GM23248 (cell line): Measurements from ENCODE around the gene COL13A1. TPM values are rescaled to one million over a fixed set of nuclear protein-coding genes. Genes with fewer than 3 reads are reported as not detected.

Experiments
- DNase-seq: peaks from one replicate; pipeline ENCODE4 v3.0.0-alpha.2; 2015
- H2AFZ ChIP-seq: fragments of 200-600 bp; sonication (generic); 2 replicates; pipeline ENCODE4 v1.6.1; 2016; ENCODE audit warnings: antibody characterized with exemption
- H3F3A ChIP-seq: fragments of 200-600 bp; sonication (generic); 2 replicates; pipeline ENCODE4 v1.6.1; 2016; ENCODE audit warnings: mild to moderate bottlenecking, antibody characterized with exemption, mixed run types; ENCODE audit not compliant: insufficient read depth
- H3K27ac ChIP-seq: fragments of 200-600 bp; sonication (generic); 2 replicates; pipeline ENCODE4 v1.5.1; 2016; ENCODE audit warnings: mild to moderate bottlenecking
- H3K27me3 ChIP-seq: fragments of 200-600 bp; sonication (generic); replicated peaks from 2 replicates; pipeline ENCODE4 v1.6.1; 2016; ENCODE audit warnings: mild to moderate bottlenecking; ENCODE audit not compliant: insufficient read depth
- H3K36me3 ChIP-seq: fragments of 200-600 bp; sonication (generic); 2 replicates; pipeline ENCODE4 v1.6.1; 2016; ENCODE audit warnings: low read depth, mild to moderate bottlenecking
- H3K4me1 ChIP-seq: fragments of 200-600 bp; sonication (generic); 2 replicates; pipeline ENCODE4 v1.6.1; 2016; ENCODE audit warnings: mild to moderate bottlenecking; ENCODE audit not compliant: insufficient read depth
- H3K4me2 ChIP-seq: fragments of 200-600 bp; sonication (generic); one replicate; pipeline ENCODE4 v1.6.1; 2016; ENCODE audit warnings: mild to moderate bottlenecking; ENCODE audit not compliant: unreplicated experiment
- H3K4me3 ChIP-seq: fragments of 200-600 bp; sonication (generic); 2 replicates; pipeline ENCODE4 v1.5.1; 2016; ENCODE audit warnings: mild to moderate bottlenecking
- H3K79me2 ChIP-seq: fragments of 200-600 bp; sonication (generic); 2 replicates; pipeline ENCODE4 v1.6.1; 2016; ENCODE audit warnings: mild to moderate bottlenecking; ENCODE audit not compliant: insufficient read depth
- H3K9ac ChIP-seq: fragments of 200-600 bp; sonication (generic); 2 replicates; pipeline ENCODE4 v1.6.1; 2016; ENCODE audit warnings: mild to moderate bottlenecking
- H3K9me2 ChIP-seq: fragments of 200-600 bp; sonication (generic); 2 replicates; pipeline ENCODE4 v1.6.1; 2016; ENCODE audit warnings: mixed run types, mild to moderate bottlenecking, moderate library complexity; ENCODE audit not compliant: insufficient read depth
- H3K9me3 ChIP-seq: fragments of 200-600 bp; sonication (generic); one replicate; pipeline ENCODE4 v1.6.1; 2017; ENCODE audit warnings: low read depth
- H4K20me1 ChIP-seq: fragments of 200-600 bp; sonication (generic); 2 replicates; pipeline ENCODE4 v1.6.0; 2016; ENCODE audit not compliant: insufficient read depth
- EZH2 ChIP-seq: fragments of 200-600 bp; sonication (generic); IDR thresholded peaks from 2 replicates; pipeline ENCODE4 v1.6.1; 2018; ENCODE audit warnings: antibody characterized with exemption, mild to moderate bottlenecking; ENCODE audit not compliant: insufficient read depth, poor library complexity, severe bottlenecking
- EZH2phosphoT487 ChIP-seq: fragments of 200-600 bp; sonication (generic); IDR thresholded peaks from 2 replicates; pipeline ENCODE4 v1.6.1; 2018; ENCODE audit warnings: antibody characterized with exemption, moderate library complexity, mild to moderate bottlenecking, low read depth; ENCODE audit not compliant: insufficient read depth
- WGBS, 2 experiments: methylation state at CpG; one replicate each; pipeline ENCODE4 v1.1.6; 2015 to 2017; ENCODE audit warnings: low lambda C conversion rate in 2 of 2, low coverage in 1 of 2; ENCODE audit errors: missing lambda C conversion rate in 2 of 2; 5-methylcytosine and 5-hydroxymethylcytosine counted together
- in situ Hi-C: fragments of 300-500 bp; cut with MboI; formaldehyde crosslinking; loops from 2 replicates; pipeline ENCODE4 v1.15.0; 2020
- polyA plus RNA-seq: library from polyadenylated mRNA; unstranded; fragments of >200 nt; fragmentation: Nextera tagmentation; extraction: Ambion mirVana; gene quantifications from 2 replicates; pipeline ENCODE4 v1.2.1, GENCODE V29; 2016
- total RNA-seq: library from RNA; depleted of rRNA; stranded (reverse); fragments of >200 nt; shearing (Covaris generic); gene quantifications from 2 replicates; pipeline ENCODE4 v1.2.3, GENCODE V29; 2014

The COL13A1 gene
- total and polyA plus RNA-seq, 2 experiments from 2014 or later = 12.8 to 17.3 TPM

GRCh38 chr10:69896606-69897231, 95.0 kb downstream of the COL13A1 start:
- Histone ChIP-seq H3K27ac (peak overlapping the region; percentile 77), H3K4me2 (peak overlapping the region; percentile 21), H3K9me2 (no peaks in the 10 kb centered on the region), H3F3A (0 out of 2 replicates have a peak, but pooled peaks cover 5% of the 10 kb centered on the region), H3K27me3 (no peaks in the 10 kb centered on the region), H3K9me3 (no peaks in the 10 kb centered on the region), H2AFZ (peak overlapping the region; percentile 65), H3K4me3 (no peak overlapping the region), H3K36me3 (no peaks in the 10 kb centered on the region), H4K20me1 (no peaks in the 10 kb centered on the region), H3K9ac (peak overlapping the region; percentile 66), H3K4me1 (peaks cover 16% of the 10 kb centered on the region), H3K79me2 (no peaks in the 10 kb centered on the region)
- in situ Hi-C loops = no loop called here
- peak; percentile 34 for DNase-seq
- no peak for TF ChIP-seq EZH2phosphoT487
- no peak for TF ChIP-seq EZH2
- 51 to 54% methylated on average over 12 of the region's 12 CpGs for WGBS, 2 experiments

GRCh38 chr10:69897432-69897831, 95.7 kb downstream of the COL13A1 start:
- no peak overlapping the region for H3K27ac ChIP-seq
- peaks cover 16% of the 10 kb centered on the region for H3K4me1 ChIP-seq
- no peaks in the 10 kb centered on the region for H3K9me3 ChIP-seq
- H3K79me2 ChIP-seq = no peaks in the 10 kb centered on the region
- no peaks in the 10 kb centered on the region for H3K27me3 ChIP-seq
- no peak overlapping the region for H3K4me2 ChIP-seq
- no peaks in the 10 kb centered on the region for H4K20me1 ChIP-seq
- no peak overlapping the region for H3K9ac ChIP-seq
- in situ Hi-C loops = no loop called here
- no peak overlapping the region for H2AFZ ChIP-seq
- no peaks in the 10 kb centered on the region for H3K36me3 ChIP-seq
- H3K9me2 ChIP-seq = no peaks in the 10 kb centered on the region
- TF ChIP-seq EZH2phosphoT487 (no peak), EZH2 (no peak)
- 86 to 92% methylated on average over 8 to 9 of the region's 9 CpGs for WGBS, 2 experiments
- DNase-seq = no peak
- H3F3A ChIP-seq = 0 out of 2 replicates have a peak, but pooled peaks cover 5% of the 10 kb centered on the region
- H3K4me3 ChIP-seq = no peak overlapping the region

DNA sequence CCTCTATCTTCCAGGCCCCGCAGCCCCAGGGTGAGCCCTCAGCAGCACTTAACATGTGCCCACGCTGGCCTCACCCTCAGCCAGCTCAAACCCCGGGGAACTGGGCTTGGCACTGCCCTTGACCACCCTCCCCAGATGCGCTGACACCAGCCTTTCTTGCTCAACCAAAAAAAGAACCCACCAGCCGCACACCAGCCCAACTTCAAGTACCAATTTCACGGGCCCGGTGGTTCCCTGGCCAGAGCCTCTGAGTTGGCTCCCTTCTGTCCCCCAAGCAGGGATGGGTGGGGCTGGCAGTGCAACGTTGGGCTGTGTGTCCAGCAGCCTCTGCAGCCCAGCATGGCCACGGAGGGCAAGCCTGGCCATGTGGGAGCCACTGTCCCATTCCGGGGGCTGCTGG, 96.3 kb downstream of the COL13A1 start:
- Histone ChIP-seq H3K79me2 (no peaks in the 10 kb centered on the region), H3K27ac (no peak overlapping the region), H3K27me3 (no peaks in the 10 kb centered on the region), H3K4me2 (no peak overlapping the region), H3F3A (0 out of 2 replicates have a peak, but pooled peaks cover 5% of the 10 kb centered on the region), H3K4me1 (peaks cover 16% of the 10 kb centered on the region), H4K20me1 (no peaks in the 10 kb centered on the region), H3K9me2 (no peaks in the 10 kb centered on the region), H3K9me3 (no peaks in the 10 kb centered on the region), H2AFZ (no peak overlapping the region), H3K9ac (no peak overlapping the region), H3K36me3 (no peaks in the 10 kb centered on the region), H3K4me3 (no peak overlapping the region)
- 71 to 74% methylated on average over 10 of the region's 10 CpGs for WGBS, 2 experiments
- TF ChIP-seq EZH2phosphoT487 = no peak
- no peak for TF ChIP-seq EZH2
- no peak for DNase-seq
- in situ Hi-C loops = no loop called here

DNA sequence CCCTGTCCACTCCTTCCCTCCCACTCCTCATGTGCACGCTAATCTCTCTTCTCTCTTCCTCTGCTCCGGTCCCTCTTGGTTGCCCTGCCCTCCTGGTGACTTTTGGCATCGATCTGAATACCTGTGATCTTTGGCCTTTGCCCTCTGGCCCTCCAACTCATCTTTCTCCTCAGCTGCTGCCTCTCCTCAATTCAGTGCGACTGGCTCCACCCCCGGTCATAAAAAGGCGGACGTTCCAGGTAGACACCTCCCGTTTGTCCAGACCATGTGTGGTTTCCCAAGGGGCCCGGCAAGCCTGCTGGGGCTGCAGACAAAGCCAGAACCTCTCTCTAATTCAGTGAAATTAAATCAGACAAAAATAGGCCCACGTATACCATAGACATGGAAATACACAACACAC, 96.8 kb downstream of the COL13A1 start:
- Histone ChIP-seq H3K27ac (no peak overlapping the region), H4K20me1 (no peaks in the 10 kb centered on the region), H3K4me3 (no peak overlapping the region), H3K36me3 (no peaks in the 10 kb centered on the region), H3K27me3 (no peaks in the 10 kb centered on the region), H3K9ac (no peak overlapping the region), H3K9me3 (no peaks in the 10 kb centered on the region), H2AFZ (no peak overlapping the region), H3K4me2 (no peak overlapping the region), H3F3A (0 out of 2 replicates have a peak, but pooled peaks cover 5% of the 10 kb centered on the region), H3K9me2 (no peaks in the 10 kb centered on the region), H3K4me1 (peaks cover 16% of the 10 kb centered on the region), H3K79me2 (no peaks in the 10 kb centered on the region)
- DNase-seq = no peak
- TF ChIP-seq EZH2 (no peak), EZH2phosphoT487 (no peak)
- WGBS, 2 experiments = 75 to 78% methylated on average over 10 of the region's 10 CpGs
- in situ Hi-C loops = no loop called here

DNA sequence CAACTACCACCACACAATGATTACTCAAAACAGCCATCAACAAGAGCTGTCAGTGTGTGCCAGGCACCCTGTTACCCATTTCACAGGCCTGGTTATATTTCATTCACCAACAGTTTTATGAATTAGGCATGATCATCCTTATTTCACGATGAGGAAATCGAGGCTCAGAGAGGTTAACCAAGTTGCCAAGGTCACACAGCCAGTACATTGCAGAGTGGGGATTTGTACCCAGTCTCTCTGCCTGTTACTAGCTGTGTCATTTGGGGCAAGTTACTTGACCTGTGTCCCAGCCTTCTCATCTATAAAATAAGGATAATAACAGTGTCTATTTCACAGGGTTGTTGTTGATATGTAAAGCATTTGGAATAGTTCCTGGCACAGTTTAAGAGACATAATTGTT, 97.2 kb downstream of the COL13A1 start:
- Histone ChIP-seq H3K4me3 (no peak overlapping the region), H4K20me1 (no peaks in the 10 kb centered on the region), H3K9me3 (no peaks in the 10 kb centered on the region), H3K27me3 (no peaks in the 10 kb centered on the region), H3F3A (0 out of 2 replicates have a peak, but pooled peaks cover 5% of the 10 kb centered on the region), H3K4me1 (peaks cover 16% of the 10 kb centered on the region), H3K4me2 (no peak overlapping the region), H3K79me2 (no peaks in the 10 kb centered on the region), H3K9me2 (no peaks in the 10 kb centered on the region), H3K27ac (no peak overlapping the region), H2AFZ (no peak overlapping the region), H3K9ac (no peak overlapping the region), H3K36me3 (no peaks in the 10 kb centered on the region)
- TF ChIP-seq EZH2 (no peak), EZH2phosphoT487 (no peak)
- no peak for DNase-seq
- 90 to 91% methylated on average over 2 of the region's 2 CpGs for WGBS, 2 experiments
- in situ Hi-C loops = no loop called here
